Fibroblast of the aortic adventitia (primary cell): ENCODE data around the gene BTBD17. TPM values are rescaled to one million over a fixed set of nuclear protein-coding genes. Genes with fewer than 3 reads are reported as not detected.
A peak's percentile ranks its signal among the peaks of the same experiment; 100 is the strongest.

Experiments used
- DNase-seq: peaks from one replicate; pipeline ENCODE4 v3.0.0-alpha.2; 2010; ENCODE audit warnings: low read depth
- H3K4me3 ChIP-seq: 2 replicates; pipeline ENCODE4 v1.5.1; 2011; ENCODE audit warnings: low read depth, mild to moderate bottlenecking, control low read depth, low read length, moderate library complexity
- total RNA-seq: library from RNA; depleted of rRNA; stranded (reverse); fragments of >200 nt; gene quantifications from 2 replicates; pipeline ENCODE4 v1.2.3, GENCODE V29; 2012; ENCODE audit warnings: low replicate concordance
- TF ChIP-seq, protein P1 (sequence below): IDR thresholded peaks from 2 replicates; pipeline ENCODE4 v1.5.1; 2011; ENCODE audit warnings: mild to moderate bottlenecking, low read length, control low read depth, inconsistent platforms; ENCODE audit not compliant: insufficient read depth

BTBD17 gene
- total RNA-seq, 1 donor: not detected

DNA sequence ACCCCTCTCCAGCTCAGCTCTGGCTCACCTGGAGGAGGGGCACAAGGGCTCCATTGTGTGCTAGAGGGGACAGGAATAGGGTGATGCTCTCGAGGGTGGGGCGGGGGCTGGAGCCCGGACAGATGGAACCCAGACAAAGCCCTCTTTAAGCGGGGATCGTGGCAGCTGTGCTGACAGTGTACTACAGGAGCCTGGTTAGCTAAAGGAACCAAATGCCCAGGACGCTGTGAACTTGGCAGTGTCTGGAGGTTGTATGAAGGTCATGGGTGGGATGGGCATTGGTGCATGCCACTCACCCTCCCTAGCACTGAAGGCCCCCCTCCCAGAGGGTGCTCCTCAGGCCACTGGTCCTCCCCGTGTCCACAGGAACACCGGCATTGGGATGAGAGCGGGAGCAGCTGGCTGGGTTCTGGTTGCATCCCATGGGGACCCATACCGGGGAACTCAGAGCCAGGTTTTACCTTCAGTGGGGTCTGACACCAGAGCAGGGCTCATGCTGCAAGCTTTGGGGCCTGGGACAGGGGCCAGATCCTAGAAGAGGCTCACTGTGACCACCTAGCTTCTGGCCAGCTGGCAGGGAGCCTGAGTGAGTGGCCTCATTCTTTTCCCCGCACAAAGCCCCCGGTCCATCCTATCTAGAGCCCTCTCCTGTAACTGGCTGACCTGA, 23.7 kb downstream of the BTBD17 start:
- DNase-seq: no peak

DNA sequence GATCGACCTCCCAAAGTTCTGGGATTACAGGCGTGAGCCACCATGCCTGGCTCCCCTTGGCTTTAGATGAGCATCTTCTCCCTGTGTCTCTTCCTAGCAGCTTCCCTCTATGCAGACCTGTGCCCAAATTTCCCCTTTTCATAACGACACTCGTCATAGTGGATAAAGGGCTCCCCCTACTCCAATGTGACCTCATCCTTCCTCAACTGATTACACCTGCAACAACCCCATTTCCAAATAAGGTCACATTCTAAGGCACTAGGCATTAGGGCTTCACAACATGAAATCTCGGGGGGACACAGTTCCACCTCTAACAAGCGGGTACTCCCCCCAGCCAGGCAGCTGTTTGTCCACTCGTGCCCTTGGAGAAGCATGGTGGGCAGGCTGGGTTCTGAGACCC, 25.4 kb downstream of the BTBD17 start:
- no peak for DNase-seq
- TF ChIP-seq, protein P1, sequence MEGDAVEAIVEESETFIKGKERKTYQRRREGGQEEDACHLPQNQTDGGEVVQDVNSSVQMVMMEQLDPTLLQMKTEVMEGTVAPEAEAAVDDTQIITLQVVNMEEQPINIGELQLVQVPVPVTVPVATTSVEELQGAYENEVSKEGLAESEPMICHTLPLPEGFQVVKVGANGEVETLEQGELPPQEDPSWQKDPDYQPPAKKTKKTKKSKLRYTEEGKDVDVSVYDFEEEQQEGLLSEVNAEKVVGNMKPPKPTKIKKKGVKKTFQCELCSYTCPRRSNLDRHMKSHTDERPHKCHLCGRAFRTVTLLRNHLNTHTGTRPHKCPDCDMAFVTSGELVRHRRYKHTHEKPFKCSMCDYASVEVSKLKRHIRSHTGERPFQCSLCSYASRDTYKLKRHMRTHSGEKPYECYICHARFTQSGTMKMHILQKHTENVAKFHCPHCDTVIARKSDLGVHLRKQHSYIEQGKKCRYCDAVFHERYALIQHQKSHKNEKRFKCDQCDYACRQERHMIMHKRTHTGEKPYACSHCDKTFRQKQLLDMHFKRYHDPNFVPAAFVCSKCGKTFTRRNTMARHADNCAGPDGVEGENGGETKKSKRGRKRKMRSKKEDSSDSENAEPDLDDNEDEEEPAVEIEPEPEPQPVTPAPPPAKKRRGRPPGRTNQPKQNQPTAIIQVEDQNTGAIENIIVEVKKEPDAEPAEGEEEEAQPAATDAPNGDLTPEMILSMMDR: no peak
- H3K4me3 ChIP-seq: no peak overlapping the region

More for the DNA sequence above, 23.7 kb downstream of the BTBD17 start:
- H3K4me3 ChIP-seq: no peak overlapping the region
- TF ChIP-seq, protein P1: no peak

DNA sequence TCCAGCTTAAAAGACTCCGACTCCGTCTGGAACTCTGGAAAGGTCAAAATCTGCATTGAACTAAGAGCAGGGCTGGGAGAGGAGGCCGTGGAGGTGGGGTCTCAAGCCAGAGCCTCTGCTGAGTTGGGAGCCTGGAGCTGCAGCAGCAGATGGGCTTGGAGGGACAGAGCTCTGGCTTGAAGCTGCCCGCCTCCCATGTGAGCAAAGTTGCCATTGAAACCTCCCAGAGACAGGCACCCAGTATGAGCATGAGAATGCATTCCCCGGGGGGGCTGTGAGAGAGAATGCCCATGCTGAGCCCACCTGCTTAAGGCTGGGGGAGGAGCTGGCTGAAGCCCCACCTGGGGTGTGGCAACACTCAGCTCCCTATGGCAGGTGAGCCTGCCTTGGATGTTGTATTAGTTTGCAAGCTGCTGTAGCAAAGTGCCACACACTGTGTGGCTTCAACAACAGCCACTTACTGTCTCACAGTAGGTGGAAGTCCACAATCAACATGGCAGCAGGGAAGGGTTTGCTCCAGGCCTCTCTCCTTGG, 26.1 kb downstream of the BTBD17 start:
- TF ChIP-seq, protein P1: no peak
- H3K4me3 ChIP-seq: no peak overlapping the region
- no peak for DNase-seq

DNA sequence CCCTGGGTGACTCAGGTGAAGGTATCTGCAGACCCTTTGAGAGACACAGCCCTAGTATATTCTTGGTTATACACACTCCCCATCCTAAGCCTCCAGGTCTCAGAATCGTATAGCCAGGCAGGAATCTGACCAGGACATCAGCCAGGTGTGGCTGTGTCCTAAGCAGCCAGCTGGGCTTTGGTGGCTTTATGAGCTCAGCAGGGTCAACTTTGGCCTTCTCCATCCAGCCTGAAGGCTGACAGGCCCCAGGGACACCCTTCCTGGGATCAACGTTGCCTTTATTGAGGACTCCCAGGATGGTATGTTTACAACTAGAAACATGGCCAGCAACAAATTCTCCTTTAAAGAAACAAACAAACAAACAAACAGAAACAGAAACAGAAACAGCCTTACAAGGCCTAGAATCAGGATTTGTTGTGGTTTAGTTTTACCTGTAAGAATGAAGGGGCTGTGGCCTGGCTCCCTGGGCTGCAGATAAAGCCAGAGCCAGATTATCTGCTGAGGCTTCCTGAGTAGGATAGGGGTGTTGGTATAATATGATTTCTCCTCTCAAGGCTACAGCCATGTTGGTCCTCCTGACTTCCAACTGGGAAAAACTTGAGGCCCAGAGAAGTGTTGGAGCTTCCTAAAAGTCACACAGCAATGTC, 27.2 kb downstream of the BTBD17 start:
- no peak overlapping the region for H3K4me3 ChIP-seq
- TF ChIP-seq, protein P1: no peak
- peak; percentile 3 for DNase-seq

DNA sequence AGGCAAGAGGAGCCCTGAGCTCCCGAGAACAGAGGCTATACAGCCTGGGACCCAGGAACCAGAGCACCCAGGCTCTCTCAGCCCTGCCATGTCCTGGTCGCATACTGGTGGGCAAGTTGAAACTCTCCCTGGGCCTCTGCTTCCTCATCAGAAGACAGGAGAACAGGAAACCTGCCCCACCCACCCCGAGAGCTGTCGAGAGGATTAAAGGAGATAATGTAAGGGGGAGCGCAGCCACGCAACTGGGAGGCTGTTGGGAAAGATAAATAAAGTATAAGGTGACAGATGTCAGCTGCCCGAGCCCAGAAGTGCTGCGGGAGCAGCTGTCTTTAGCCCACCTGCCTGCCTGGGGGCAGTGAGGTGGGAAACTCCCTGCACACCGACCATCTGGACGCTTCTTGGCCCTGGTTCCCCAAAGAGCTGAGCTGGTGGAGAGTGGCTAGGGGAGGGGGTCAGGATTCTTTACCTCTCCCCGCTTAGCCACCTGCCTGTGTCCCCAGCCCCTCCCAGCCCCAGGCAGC, 28.8 kb downstream of the BTBD17 start:
- TF ChIP-seq, protein P1: no peak
- no peak overlapping the region for H3K4me3 ChIP-seq

DNA sequence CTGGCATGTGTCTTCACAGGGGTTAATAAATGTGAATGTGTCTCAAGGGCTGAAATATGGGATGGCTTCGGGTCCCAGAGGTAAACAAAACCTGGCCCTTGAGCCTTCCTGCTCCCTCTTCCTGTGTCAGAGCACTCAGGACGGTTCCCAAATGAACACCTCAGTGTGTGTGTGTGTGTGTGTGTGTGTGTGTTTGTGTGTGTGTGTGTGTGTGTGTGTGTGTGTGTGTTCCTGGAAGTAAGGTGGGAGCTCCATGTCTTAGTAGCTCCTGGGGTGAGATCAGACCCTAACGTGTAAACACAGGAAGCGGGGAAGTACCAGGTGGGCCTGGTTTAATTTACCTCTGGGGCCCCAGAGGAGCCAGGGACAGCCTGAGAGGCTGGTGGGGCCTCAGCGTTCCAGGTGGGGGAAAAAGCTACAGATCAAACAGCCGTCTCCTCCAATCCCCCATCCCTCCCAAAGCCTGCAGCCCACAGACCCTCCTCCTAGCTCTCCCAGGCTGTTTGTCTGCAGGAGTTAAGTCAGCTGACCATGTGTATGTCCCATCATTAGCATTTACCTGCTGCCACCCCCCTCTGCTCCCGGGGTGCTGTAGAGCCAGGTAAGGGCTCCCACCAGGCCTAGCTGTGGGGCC, 29.5 kb downstream of the BTBD17 start:
- TF ChIP-seq, protein P1: no peak
- no peak overlapping the region for H3K4me3 ChIP-seq
- no peak for DNase-seq

More for the DNA sequence above, 28.8 kb downstream of the BTBD17 start:
- DNase-seq: no peak
